A673 (cell line): ENCODE results near the gene SLIT1.

Experiments used
- CTCF ChIP-seq: fragments of 300-800, 200-600 bp; sonication (generic); conservative IDR thresholded peaks from 2 replicates; pipeline ENCODE4 v1.5.1; 2017; ENCODE audit warnings: low read depth, mild to moderate bottlenecking, antibody characterized with exemption, low read length, moderate library complexity, mixed read lengths
- EZH2 ChIP-seq: fragments of 200-600 bp; sonication (generic); IDR thresholded peaks from 2 replicates; pipeline ENCODE4 v1.6.1; 2017; ENCODE audit warnings: borderline replicate concordance, low read depth, mild to moderate bottlenecking, mixed read lengths, antibody characterized with exemption, low read length; ENCODE audit not compliant: poor library complexity, severe bottlenecking

- TF ChIP-seq CTCF (no peak), EZH2 (no peak)
These were observed 106.8 kb downstream of the SLIT1 start for GRCh38 chr10:97078938-97079445.
